K562 (cell line): Measurements from ENCODE around the gene NNAT. TPM values are rescaled to one million over a fixed set of nuclear protein-coding genes. Genes with fewer than 3 reads are reported as not detected.

Experiments used
- ATAC-seq: fragments of 200-7000 bp; cut with Tn5 transposase; 3 replicates; pipeline ENCODE4 v1.9.1; 2020; ENCODE audit warnings: moderate library complexity
- BruUV-seq: library from RNA; stranded (reverse); fragments of 400-500 nt; replicated peaks from 2 replicates; lab custom pipeline; 2021; lab: Mats Ljungman, UMichigan
- CTCF ChIA-PET: fragments of 300-600 bp; formaldehyde crosslinking; extraction: SDS; loops from one replicate; lab custom pipeline; 2021; ENCODE audit warnings: low intra/inter-chr PET ratio; lab: Yijun Ruan, JAX
- POLR2A ChIA-PET: fragments of 300-600, 350-650 bp; sonication (Branson Sonifier 250); formaldehyde crosslinking; extraction: SDS; loops from one replicate; lab custom pipeline; 2021; ENCODE audit warnings: antibody characterized with exemption, inconsistent platforms; lab: Yijun Ruan, JAX
- DNase-seq, 4 experiments: peaks; one replicate each; pipeline versions ENCODE4 v3.0.0 to v3.0.0-alpha.2; 2011 to 2018; ENCODE audit warnings: low spot score in 3 of 4, mixed read lengths in 3 of 4; ENCODE audit errors: extremely low read depth in 1 of 4
- FAIRE-seq: peaks from 2 replicates; lab custom pipeline; 2011; peaks lifted over from hg19 to GRCh38; lab: Jason Lieb, UNC
- H2AFZ ChIP-seq: 2 replicates; pipeline ENCODE4 v1.6.0; 2011; ENCODE audit warnings: low read depth, low read length, control low read depth, inconsistent platforms
- H3K27ac ChIP-seq: fragments of 200-600 bp; 3 replicates; pipeline ENCODE4 v1.8.0; 2011; ENCODE audit warnings: low read depth, mild to moderate bottlenecking, control low read depth, inconsistent platforms, low read length, moderate library complexity, mixed read lengths; ENCODE audit errors: extremely low read depth
- H3K27me3 ChIP-seq, 2 experiments: fragments of 300-600 bp in 1 of 2; 2 replicates in 1 of 2; 3 replicates in 1 of 2; pipeline versions ENCODE4 v1.6.0 to v1.8.0; 2011; ENCODE audit warnings: inconsistent platforms in 2 of 2, low read length in 2 of 2, mild to moderate bottlenecking in 1 of 2, mixed read lengths in 1 of 2, moderate library complexity in 1 of 2; ENCODE audit not compliant: control insufficient read depth in 2 of 2, insufficient read depth in 2 of 2
- H3K36me3 ChIP-seq: fragments of 300-600 bp; 3 replicates; pipeline ENCODE4 v1.8.0; 2011; ENCODE audit warnings: mild to moderate bottlenecking, low read length, inconsistent platforms; ENCODE audit not compliant: control insufficient read depth, insufficient read depth
- H3K4me1 ChIP-seq, 2 experiments: fragments of 200-600 bp in 1 of 2; replicated peaks in 1 of 2; 2 replicates in 1 of 2; 3 replicates in 1 of 2; pipeline versions ENCODE4 v1.5.1 to v1.8.0; 2011; ENCODE audit warnings: inconsistent platforms in 2 of 2, low read length in 2 of 2, mild to moderate bottlenecking in 1 of 2, mixed read lengths in 1 of 2, moderate library complexity in 1 of 2; ENCODE audit not compliant: control insufficient read depth in 2 of 2, insufficient read depth in 2 of 2
- H3K4me2 ChIP-seq: 2 replicates; pipeline ENCODE4 v1.6.1; 2011; ENCODE audit warnings: low read length, control low read depth, inconsistent platforms, mixed read lengths; ENCODE audit not compliant: insufficient read depth
- H3K4me3 ChIP-seq: fragments of 200-600 bp; sonication (generic), shearing (Covaris generic); 2 replicates; pipeline ENCODE4 v1.5.1; 2016; ENCODE audit warnings: control low read depth, inconsistent platforms
- H3K79me2 ChIP-seq: fragments of 200-600 bp; 3 replicates; pipeline ENCODE4 v1.8.0; 2011; ENCODE audit warnings: low read length, inconsistent platforms; ENCODE audit not compliant: control insufficient read depth, insufficient read depth
- H3K9ac ChIP-seq, 2 experiments: 2 replicates each; pipeline versions ENCODE4 v1.6.0 to v1.6.1; 2011; ENCODE audit warnings: low read depth in 2 of 2, low read length in 2 of 2, control low read depth in 1 of 2, inconsistent platforms in 1 of 2, mild to moderate bottlenecking in 1 of 2, mixed read lengths in 1 of 2; ENCODE audit not compliant: insufficient read depth in 1 of 2
- H3K9me1 ChIP-seq: one replicate; pipeline ENCODE4 v1.6.0; 2011; ENCODE audit warnings: inconsistent platforms, mild to moderate bottlenecking, low read length, moderate library complexity; ENCODE audit not compliant: control insufficient read depth, insufficient read depth
- H3K9me3 ChIP-seq: replicated peaks from 2 replicates; pipeline ENCODE4 v1.5.1; 2011; ENCODE audit warnings: low read depth, low read length, inconsistent platforms; ENCODE audit not compliant: control insufficient read depth, insufficient read depth
- H4K20me1 ChIP-seq: replicated peaks from 2 replicates; pipeline ENCODE4 v1.6.1; 2011; ENCODE audit warnings: low read length, inconsistent platforms, mixed read lengths; ENCODE audit not compliant: control insufficient read depth, insufficient read depth
- ATF7 ChIP-seq: fragments of 450-650 bp; IDR thresholded peaks from 2 replicates; pipeline ENCODE4 v1.7.1; 2014; ENCODE audit warnings: mild to moderate bottlenecking, moderate library complexity
- BDP1 ChIP-seq: IDR thresholded peaks from 3 replicates; pipeline ENCODE4 v1.6.1; 2011; ENCODE audit not compliant: insufficient read length, insufficient read depth
- CBX1 ChIP-seq: sonication (generic); IDR thresholded peaks from 2 replicates; pipeline ENCODE4 v1.6.1; 2016; ENCODE audit warnings: antibody characterized with exemption, low read depth, mild to moderate bottlenecking
- DMBX1 ChIP-seq: fragments of 250-450 bp; sonication (Bioruptor Pico); IDR thresholded peaks from 2 replicates; pipeline ENCODE4 v1.8.0; 2022; ENCODE audit warnings: inconsistent platforms, mild to moderate bottlenecking, moderate library complexity, borderline replicate concordance
- FOXP1 ChIP-seq: sonication (generic); formaldehyde crosslinking; IDR thresholded peaks from 2 replicates; pipeline ENCODE4 v1.8.0; 2022; ENCODE audit warnings: mild to moderate bottlenecking, missing genetic modification reagents
- GABPA ChIP-seq: fragments of 200-800 bp; sonication (Bioruptor generic); conservative IDR thresholded peaks from 2 replicates; pipeline ENCODE4 v1.6.1; 2016; ENCODE audit warnings: low read depth, missing genetic modification characterization, missing compliant biosample characterization
- HMBOX1 ChIP-seq: sonication (generic); IDR thresholded peaks from 2 replicates; pipeline ENCODE4 v1.6.1; 2016
- IRF2 ChIP-seq: sonication (generic); formaldehyde crosslinking; IDR thresholded peaks from 2 replicates; pipeline ENCODE4 v1.8.1; 2022; ENCODE audit warnings: mild to moderate bottlenecking, missing genetic modification reagents
- MTA3 ChIP-seq: fragments of 450-650 bp; formaldehyde crosslinking; IDR thresholded peaks from 2 replicates; pipeline ENCODE4 v1.6.1; 2017; ENCODE audit warnings: mild to moderate bottlenecking, borderline replicate concordance
- NFXL1 ChIP-seq: fragments of 450-650 bp; formaldehyde crosslinking; IDR thresholded peaks from 2 replicates; pipeline ENCODE4 v1.4.0; 2021; ENCODE audit warnings: mild to moderate bottlenecking
- RFX1 ChIP-seq: fragments of 450-650 bp; IDR thresholded peaks from 2 replicates; pipeline ENCODE4 v1.6.1; 2016; ENCODE audit warnings: mild to moderate bottlenecking, moderate library complexity
- SRSF3 ChIP-seq: fragments of 200-400 bp; formaldehyde crosslinking; IDR thresholded peaks from 2 replicates; pipeline ENCODE4 v1.6.1; 2016; ENCODE audit warnings: mild to moderate bottlenecking, low read length, moderate library complexity; ENCODE audit not compliant: insufficient read depth
- TCFL5 ChIP-seq: fragments of 250-450 bp; sonication (Bioruptor Pico); conservative IDR thresholded peaks from 2 replicates; pipeline ENCODE4 v1.6.1; 2021; ENCODE audit warnings: mild to moderate bottlenecking, moderate library complexity, matching md5 sums
- TEAD4 ChIP-seq, 2 experiments: sonication (generic) in 1 of 2; formaldehyde crosslinking in 1 of 2; IDR thresholded peaks; 2 replicates each; pipeline versions ENCODE4 v1.6.1 to v1.8.0; 2012 to 2022; ENCODE audit warnings: borderline replicate concordance in 1 of 2, inconsistent platforms in 1 of 2, low read length in 1 of 2, mild to moderate bottlenecking in 1 of 2, missing genetic modification reagents in 1 of 2
- ZEB2 ChIP-seq: fragments of 450-650 bp; IDR thresholded peaks from 2 replicates; pipeline ENCODE4 v1.6.1; 2016
- WGBS: fragments of 100-300 bp; shearing (Covaris generic); methylation state at CpG from one replicate; pipeline ENCODE4 v1.1.6; 2016; ENCODE audit warnings: low coverage, mixed read lengths; ENCODE audit not compliant: insufficient coverage; ENCODE audit errors: missing lambda C conversion rate; 5-methylcytosine and 5-hydroxymethylcytosine counted together
- in situ Hi-C: fragments of 300-500 bp; cut with MboI; formaldehyde crosslinking; loops from 4 replicates; pipeline ENCODE4 v1.15.0; 2018; ENCODE audit warnings: inconsistent platforms, mixed read lengths
- intact Hi-C: fragments of 100-400 bp; cut with micrococcal nuclease; formaldehyde crosslinking; loops from 2 replicates; pipeline ENCODE4 v1.14.2; 2022
- polyA plus RNA-seq, 8 experiments: library from polyadenylated mRNA; depleted of rRNA in 4 of 8; stranded (reverse) in 5 of 8; unstranded in 3 of 8; fragments of >200 nt; fragmentation: Nextera tagmentation in 2 of 8; fragmentation: Illumina TruSeq in 1 of 8; extraction: Ambion mirVana in 2 of 8; extraction: Trizol in 1 of 8; gene quantifications; 2 replicates each; pipeline versions ENCODE4 v1.2.1 to v1.2.3, GENCODE V29; 2011 to 2014; ENCODE audit warnings: inconsistent platforms in 1 of 8, missing spikeins in 1 of 8
- total RNA-seq, 7 experiments: library from RNA; depleted of rRNA in 6 of 7; stranded (reverse); fragments of >200 nt in 6 of 7; fragmentation: Illumina TruSeq in 2 of 7; extraction: Trizol in 2 of 7; gene quantifications; 2 replicates each; pipeline versions ENCODE4 v1.2.1 to v1.2.3, GENCODE V29; 2011 to 2021; ENCODE audit warnings: low replicate concordance in 1 of 7
- TF ChIP-seq, protein P1 (sequence below): sonication (generic); formaldehyde crosslinking; IDR thresholded peaks from 2 replicates; pipeline ENCODE4 v1.8.0; 2022; ENCODE audit warnings: missing genetic modification reagents, mild to moderate bottlenecking, moderate library complexity, borderline replicate concordance
- TF ChIP-seq, protein P2 (sequence below): IDR thresholded peaks from 2 replicates; pipeline ENCODE4 v1.6.1; 2012; ENCODE audit warnings: low read depth, low read length, improper control_type of control experiment, borderline replicate concordance

NNAT gene
- total and polyA plus RNA-seq, 9 of the 15 experiments (the other 6 are each of a cell fraction or from before 2014, with no cell fraction given): 0.13 TPM; not detected in 8

DNA sequence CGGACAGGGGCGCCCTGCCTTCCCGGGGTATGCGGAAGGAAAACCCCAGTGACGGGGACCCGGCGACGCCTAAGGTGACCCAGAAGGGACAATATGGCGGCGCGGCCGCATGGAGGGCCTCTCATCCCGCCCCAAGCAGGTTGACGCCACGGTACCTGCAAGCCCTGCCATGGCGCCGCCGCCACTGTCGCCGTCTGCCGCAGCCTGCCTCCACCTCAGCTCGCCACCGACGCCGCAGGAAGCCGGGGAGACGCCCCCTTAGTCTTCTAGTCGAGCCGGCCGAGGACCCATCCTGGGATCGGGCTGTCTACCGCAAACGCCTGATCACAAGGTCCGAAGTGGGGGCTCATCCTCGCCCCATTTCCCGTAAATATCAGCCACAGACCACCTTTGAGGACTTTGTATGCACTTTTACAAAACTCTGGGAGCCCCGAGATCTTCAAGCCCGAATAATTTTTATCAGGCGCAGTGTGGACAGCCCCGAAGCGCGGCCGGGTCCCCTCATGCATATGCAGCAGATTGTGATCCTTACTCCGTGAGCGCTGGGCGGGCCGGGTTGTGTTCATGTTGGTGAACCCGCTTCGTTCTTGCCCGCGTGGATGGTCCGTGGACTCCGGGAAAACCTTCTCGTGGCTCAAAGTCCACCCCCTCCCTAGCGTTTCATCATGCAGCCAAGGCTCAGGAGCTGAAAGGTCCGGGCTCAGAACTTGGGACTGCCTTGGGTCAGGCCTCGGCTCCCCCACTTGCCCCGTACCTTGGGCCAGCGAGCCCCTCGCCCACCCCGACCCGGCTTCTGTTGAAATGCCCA, 6.8 kb downstream of the NNAT start, which contains the start of gene BLCAP:
Gene BLCAP (minus strand): TSS at position 239 of the 808 bp plus-strand sequence. CDS start 8,702 bp downstream, outside the sequence.
- Histone ChIP-seq H3K79me2 (peaks cover 46% of the 10 kb centered on the region), H2AFZ (peak within 1 kb of the TSS; percentile 94), H3K4me1 (peaks cover 28 to 32% of the 10 kb centered on the region in 2 experiments), H3K4me3 (peak within 1 kb of the TSS; percentile 84), H3K9ac (peak within 1 kb of the TSS; percentile 88 to 92), H3K9me1 (peaks cover 4% of the 10 kb centered on the region), H3K36me3 (peaks cover 7% of the 10 kb centered on the region; the same call in 1 of the 3 replicates), H3K27ac (peak within 1 kb of the TSS; percentile 97), H3K4me2 (peak within 1 kb of the TSS; percentile 85), H3K9me3 (no peaks in the 10 kb centered on the region), H3K27me3 (no peaks in the 10 kb centered on the region), H4K20me1 (no peaks in the 10 kb centered on the region; the same call in 1 of the 2 replicates)
- ChIA-PET CTCF (interaction anchor here (1.6 kb wide), 1 partner anchor 336 kb away, joined by 3 read pairs; no protein-coding TSS in a partner anchor), POLR2A (interaction anchor here (0.6 to 1.6 kb wide), 8 partner anchors 11 to 432 kb away, joined by 3 to 5 read pairs (median 4); partner anchors contain the start of genes MROH8, RBL1 and RPN2)
- FAIRE-seq: peak; percentile 87
- intact Hi-C loops: loop anchor here (2.0 to 5.0 kb wide), 2 partner anchors 136 to 245 kb away; no protein-coding TSS in a partner anchor
- in situ Hi-C loops: loop anchor here (5.0 kb wide), 1 partner anchor 256 kb away; no protein-coding TSS in a partner anchor
- WGBS: under 1% methylated on average over 62 of the region's 62 CpGs
- BruUV-seq: no TSS peak
- ATAC-seq: peak; percentile 93
- peak; percentile 92 to 97 (median 95) for DNase-seq
- 0 out of 2 replicates have a peak, but pooled peaks have one; percentile 50 for TF ChIP-seq FOXP1 (CRISPR knock-in tag)
- TF ChIP-seq TCFL5 (CRISPR knock-in tag): no peak
- no peak for TF ChIP-seq RFX1
- no peak for TF ChIP-seq SRSF3
- peak; percentile 33; the same call in 1 of the 2 replicates for TF ChIP-seq TEAD4 (IDR thresholded peaks at IDR 0.05; ENCODE audit: low read length)
- no peak for TF ChIP-seq TEAD4 (CRISPR knock-in tag; IDR thresholded peaks at IDR 0.05; ENCODE audit: borderline replicate concordance)
- TF ChIP-seq, protein P1, sequence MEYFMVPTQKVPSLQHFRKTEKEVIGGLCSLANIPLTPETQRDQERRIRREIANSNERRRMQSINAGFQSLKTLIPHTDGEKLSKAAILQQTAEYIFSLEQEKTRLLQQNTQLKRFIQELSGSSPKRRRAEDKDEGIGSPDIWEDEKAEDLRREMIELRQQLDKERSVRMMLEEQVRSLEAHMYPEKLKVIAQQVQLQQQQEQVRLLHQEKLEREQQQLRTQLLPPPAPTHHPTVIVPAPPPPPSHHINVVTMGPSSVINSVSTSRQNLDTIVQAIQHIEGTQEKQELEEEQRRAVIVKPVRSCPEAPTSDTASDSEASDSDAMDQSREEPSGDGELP: peak; percentile 69; the same call in 1 of the 2 replicates
- peak; percentile 76 for TF ChIP-seq ATF7
- TF ChIP-seq DMBX1 (CRISPR knock-in tag): 0 out of 2 replicates have a peak, but pooled peaks have one; percentile 11
- peak; percentile 82 for TF ChIP-seq MTA3
- peak; percentile 33; the same call in 1 of the 2 replicates for TF ChIP-seq GABPA
- TF ChIP-seq BDP1: no peak
- TF ChIP-seq ZEB2: peak; percentile 42; the same call in 1 of the 2 replicates
- TF ChIP-seq CBX1: peak; percentile 26; the same call in 1 of the 2 replicates
- TF ChIP-seq, protein P2, sequence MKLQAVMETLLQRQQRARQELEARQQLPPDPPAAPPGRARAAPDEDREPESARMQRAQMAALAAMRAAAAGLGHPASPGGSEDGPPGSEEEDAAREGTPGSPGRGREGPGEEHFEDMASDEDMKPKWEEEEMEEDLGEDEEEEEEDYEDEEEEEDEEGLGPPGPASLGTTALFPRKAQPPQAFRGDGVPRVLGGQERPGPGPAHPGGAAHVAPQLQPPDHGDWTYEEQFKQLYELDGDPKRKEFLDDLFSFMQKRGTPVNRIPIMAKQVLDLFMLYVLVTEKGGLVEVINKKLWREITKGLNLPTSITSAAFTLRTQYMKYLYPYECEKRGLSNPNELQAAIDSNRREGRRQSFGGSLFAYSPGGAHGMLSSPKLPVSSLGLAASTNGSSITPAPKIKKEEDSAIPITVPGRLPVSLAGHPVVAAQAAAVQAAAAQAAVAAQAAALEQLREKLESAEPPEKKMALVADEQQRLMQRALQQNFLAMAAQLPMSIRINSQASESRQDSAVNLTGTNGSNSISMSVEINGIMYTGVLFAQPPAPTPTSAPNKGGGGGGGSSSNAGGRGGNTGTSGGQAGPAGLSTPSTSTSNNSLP: no peak
- TF ChIP-seq IRF2 (CRISPR knock-in tag): no peak
- no peak for TF ChIP-seq HMBOX1
- no peak for TF ChIP-seq NFXL1 (CRISPR knock-in tag)
